Liver (tissue), 9 donors: ENCODE results near the gene SH3RF3. TPM values are rescaled to one million over a fixed set of nuclear protein-coding genes. Genes with fewer than 3 reads are reported as not detected.
A peak's percentile ranks its signal among the peaks of the same experiment; 100 is the strongest.

Experiments
- DNase-seq: peaks from one replicate; pipeline ENCODE4 v3.0.0-alpha.2; 2017; ENCODE audit warnings: low spot score
- H3K27ac ChIP-seq, 2 donors: one replicate each; pipeline ENCODE4 v1.7.0; 2013; ENCODE audit warnings: inconsistent platforms in 2 of 2, low read length in 2 of 2, control low read depth in 1 of 2, low read depth in 1 of 2, mild to moderate bottlenecking in 1 of 2
- H3K27me3 ChIP-seq, 4 donors: one replicate each; pipeline versions ENCODE4 v1.6.1 to v1.7.0; 2013; ENCODE audit warnings: low read length in 3 of 4, inconsistent platforms in 1 of 4, mild to moderate bottlenecking in 1 of 4, moderate library complexity in 1 of 4; ENCODE audit not compliant: control insufficient read depth in 4 of 4, insufficient read depth in 4 of 4
- H3K36me3 ChIP-seq, 4 donors: one replicate each; pipeline versions ENCODE4 v1.6.1 to v1.7.0; 2013; ENCODE audit warnings: low read length in 3 of 4, mild to moderate bottlenecking in 3 of 4, low read depth in 1 of 4, moderate library complexity in 1 of 4; ENCODE audit not compliant: control insufficient read depth in 4 of 4, insufficient read depth in 3 of 4
- H3K4me1 ChIP-seq, 4 donors: one replicate each; pipeline versions ENCODE4 v1.6.1 to v1.7.0; 2013; ENCODE audit warnings: low read length in 3 of 4, mild to moderate bottlenecking in 3 of 4, moderate library complexity in 1 of 4; ENCODE audit not compliant: control insufficient read depth in 4 of 4, insufficient read depth in 4 of 4
- H3K4me3 ChIP-seq, 3 donors: one replicate each; pipeline versions ENCODE4 v1.6.1 to v1.7.0; 2013; ENCODE audit warnings: low read length in 3 of 3, control low read depth in 1 of 3, low read depth in 1 of 3, mild to moderate bottlenecking in 1 of 3
- H3K9ac ChIP-seq, 2 donors: one replicate each; pipeline ENCODE4 v1.7.0; 2013; ENCODE audit warnings: low read length in 2 of 2, mild to moderate bottlenecking in 2 of 2, moderate library complexity in 2 of 2, control low read depth in 1 of 2, low read depth in 1 of 2
- H3K9me3 ChIP-seq, 4 donors: one replicate each; pipeline versions ENCODE4 v1.6.1 to v1.7.0; 2013; ENCODE audit warnings: low read length in 3 of 4; ENCODE audit not compliant: control insufficient read depth in 4 of 4
- ATF3 ChIP-seq: IDR thresholded peaks from 2 replicates; pipeline ENCODE4 v1.6.1; 2016; ENCODE audit warnings: antibody characterized with exemption
- CTCF ChIP-seq: fragments of 150-350 bp; IDR thresholded peaks from 2 replicates; pipeline ENCODE4 v1.5.1; 2017; ENCODE audit warnings: improper control_type of control experiment, low read depth, low read length; ENCODE audit not compliant: missing input control
- EGR1 ChIP-seq, 2 donors: IDR thresholded peaks; 2 replicates each; pipeline ENCODE4 v1.6.1; 2016 to 2018; ENCODE audit warnings: antibody characterized with exemption in 2 of 2, low read depth in 2 of 2
- FOXA1 ChIP-seq: IDR thresholded peaks from 2 replicates; pipeline ENCODE4 v1.6.1; 2016; ENCODE audit warnings: antibody characterized with exemption
- FOXA2 ChIP-seq: IDR thresholded peaks from 2 replicates; pipeline ENCODE4 v1.6.1; 2016; ENCODE audit warnings: antibody characterized with exemption
- GABPA ChIP-seq, 2 donors: IDR thresholded peaks in 1 of 2; conservative IDR thresholded peaks in 1 of 2; 2 replicates each; pipeline ENCODE4 v1.6.1; 2016; ENCODE audit warnings: antibody characterized with exemption in 2 of 2, mild to moderate bottlenecking in 1 of 2, moderate library complexity in 1 of 2
- HNF4A ChIP-seq, 2 donors: conservative IDR thresholded peaks; 2 replicates each; pipeline ENCODE4 v1.6.1; 2016; ENCODE audit warnings: antibody characterized with exemption in 2 of 2, mild to moderate bottlenecking in 2 of 2
- HNF4G ChIP-seq: IDR thresholded peaks from 2 replicates; pipeline ENCODE4 v1.6.1; 2016; ENCODE audit warnings: antibody characterized with exemption
- JUND ChIP-seq, 2 donors: IDR thresholded peaks; 2 replicates each; pipeline ENCODE4 v1.6.1; 2016; ENCODE audit warnings: antibody characterized with exemption in 2 of 2
- MAX ChIP-seq: IDR thresholded peaks from 2 replicates; pipeline ENCODE4 v1.6.1; 2016; ENCODE audit warnings: antibody characterized with exemption
- NR2F2 ChIP-seq: IDR thresholded peaks from 2 replicates; pipeline ENCODE4 v1.6.1; 2016; ENCODE audit warnings: antibody characterized with exemption
- RAD21 ChIP-seq, 2 donors: IDR thresholded peaks; 2 replicates each; pipeline ENCODE4 v1.6.1; 2016; ENCODE audit warnings: antibody characterized with exemption in 2 of 2, mild to moderate bottlenecking in 2 of 2
- REST ChIP-seq: IDR thresholded peaks from 2 replicates; pipeline ENCODE4 v1.6.1; 2016; ENCODE audit warnings: antibody characterized with exemption, mild to moderate bottlenecking
- RXRA ChIP-seq, 2 donors: IDR thresholded peaks; 2 replicates each; pipeline ENCODE4 v1.6.1; 2017 to 2018; ENCODE audit warnings: antibody characterized with exemption in 2 of 2, mild to moderate bottlenecking in 1 of 2
- SP1 ChIP-seq: IDR thresholded peaks from 2 replicates; pipeline ENCODE4 v1.6.1; 2018; ENCODE audit warnings: antibody characterized with exemption, mild to moderate bottlenecking
- TAF1 ChIP-seq: conservative IDR thresholded peaks from 2 replicates; pipeline ENCODE4 v1.6.1; 2016; ENCODE audit warnings: antibody characterized with exemption, mild to moderate bottlenecking
- YY1 ChIP-seq: IDR thresholded peaks from 2 replicates; pipeline ENCODE4 v1.6.1; 2016; ENCODE audit warnings: antibody characterized with exemption, mild to moderate bottlenecking
- ZBTB33 ChIP-seq: IDR thresholded peaks from 2 replicates; pipeline ENCODE4 v1.6.1; 2016; ENCODE audit warnings: antibody characterized with exemption
- WGBS: extraction: QIAGEN DNeasy Blood & Tissue Kit; methylation state at CpG from one replicate; pipeline ENCODE4 v1.1.7; 2013; 5-methylcytosine and 5-hydroxymethylcytosine counted together
- polyA plus RNA-seq, 2 donors: library from polyadenylated mRNA; stranded (reverse) in 1 of 2; unstranded in 1 of 2; fragments of 200-250 nt in 1 of 2; fragments of >200 nt in 1 of 2; fragmentation: Nextera tagmentation in 1 of 2; extraction: Ambion mirVana in 1 of 2; gene quantifications; one replicate each; pipeline versions ENCODE4 v1.2.1 to v1.2.3, GENCODE V29; 2013 to 2015
- total RNA-seq, 2 donors: library from RNA; depleted of rRNA; stranded (reverse); fragments of >200 nt; gene quantifications; one replicate each; pipeline ENCODE4 v1.2.3, GENCODE V29; 2014
- donor health status: healthy.
- donor health status: healthy.
- donor health status: healthy.
- donor health status: healthy.
- donor health status: healthy.

Gene SH3RF3
- total and polyA plus RNA-seq, 4 donors: 0.11 to 1.0 (median 0.54) TPM

- 86% methylated on average over 4 of the region's 4 CpGs for WGBS
- H3K27ac ChIP-seq: peak overlapping the region; percentile 43 to 56
- no peak overlapping the region for H3K9ac ChIP-seq
- no peak for DNase-seq
- H3K4me1 ChIP-seq: peaks cover 0 to 6% (median 0%) of the 10 kb centered on the region in 4 donors
- H3K4me3 ChIP-seq: no peak overlapping the region
- peaks cover 0 to 3% (median 0%) of the 10 kb centered on the region in 4 donors for H3K9me3 ChIP-seq
- TF ChIP-seq HNF4G: no peak
- no peak for TF ChIP-seq RAD21 (IDR thresholded peaks at IDR 0.05)
- TF ChIP-seq TAF1: no peak
- TF ChIP-seq NR2F2: no peak
- no peak for TF ChIP-seq HNF4A (conservative IDR thresholded peaks at IDR 0.05)
- TF ChIP-seq MAX: no peak
- no peak for TF ChIP-seq CTCF
- no peak for TF ChIP-seq JUND (IDR thresholded peaks at IDR 0.05)
- TF ChIP-seq FOXA2: no peak
- no peak for TF ChIP-seq RXRA (IDR thresholded peaks at IDR 0.05)
- TF ChIP-seq FOXA1: no peak
- no peak for TF ChIP-seq EGR1 (IDR thresholded peaks at IDR 0.05; ENCODE audit: low read depth in 2 of 2)
- TF ChIP-seq YY1: no peak
- no peak for TF ChIP-seq SP1
- no peak for TF ChIP-seq ATF3
- H3K36me3 ChIP-seq: no peaks in the 10 kb centered on the region
- H3K27me3 ChIP-seq: no peaks in the 10 kb centered on the region
Observed at GRCh38 chr2:109325570-109325969, 196.6 kb downstream of the SH3RF3 start.

GRCh38 chr2:109326306-109326705 is 197.3 kb downstream of the SH3RF3 start:
- Histone ChIP-seq H3K36me3 (no peaks in the 10 kb centered on the region), H3K27ac (no peak overlapping the region), H3K4me1 (peaks cover 0 to 6% (median 0%) of the 10 kb centered on the region in 4 donors), H3K27me3 (no peaks in the 10 kb centered on the region), H3K4me3 (no peak overlapping the region), H3K9me3 (peaks cover 0 to 3% (median 0%) of the 10 kb centered on the region in 4 donors), H3K9ac (no peak overlapping the region)
- WGBS: 95% methylated on average over 4 of the region's 4 CpGs
- no peak for DNase-seq
- TF ChIP-seq MAX (no peak), ATF3 (no peak), TAF1 (no peak), GABPA (IDR thresholded peaks at IDR 0.05 in 1 of 2, conservative IDR thresholded peaks at IDR 0.05 in 1 of 2) (no peak), FOXA1 (no peak), HNF4A (conservative IDR thresholded peaks at IDR 0.05) (no peak), RXRA (IDR thresholded peaks at IDR 0.05) (no peak), SP1 (no peak), YY1 (no peak), RAD21 (IDR thresholded peaks at IDR 0.05) (no peak), ZBTB33 (no peak), HNF4G (no peak), JUND (IDR thresholded peaks at IDR 0.05) (no peak), FOXA2 (no peak), REST (no peak), CTCF (no peak), NR2F2 (no peak)
